DMS 273 treated with DMSO at 0.1 percent for 48 hours (cell line): ENCODE results near the gene SUN3.

Experiments used
- DNase-seq: peaks from one replicate; lab custom pipeline; 2025; lab: John Stamatoyannopoulos, UW

Gene SUN3

GRCh38 chr7:47973739-47974138 is 55.2 kb downstream of the SUN3 start:
- DNase-seq: no peak

- DNase-seq: no peak
Measured at GRCh38 chr7:47970761-47971160, 58.1 kb downstream of the SUN3 start.

- DNase-seq: peak; percentile 19
Measured at GRCh38 chr7:47968847-47969774, 59.8 kb downstream of the SUN3 start.

GRCh38 chr7:47967708-47968107 is 61.2 kb downstream of the SUN3 start:
- DNase-seq: no peak

- no peak for DNase-seq
Measured at GRCh38 chr7:47967123-47967522, 61.8 kb downstream of the SUN3 start.

- DNase-seq: no peak
Measured at GRCh38 chr7:47965456-47965855, 63.5 kb downstream of the SUN3 start.

- DNase-seq: no peak
Measured at GRCh38 chr7:47962262-47962661, 66.6 kb downstream of the SUN3 start.

- DNase-seq: no peak
Measured at GRCh38 chr7:47957156-47957555, 71.8 kb downstream of the SUN3 start.

GRCh38 chr7:47956220-47956619 is 72.7 kb downstream of the SUN3 start:
- DNase-seq: no peak

GRCh38 chr7:47954231-47954911 is 74.5 kb downstream of the SUN3 start:
- DNase-seq: no peak

GRCh38 chr7:47953822-47954221 is 75.1 kb downstream of the SUN3 start:
- no peak for DNase-seq

GRCh38 chr7:47952224-47952623 is 76.7 kb downstream of the SUN3 start:
- DNase-seq: no peak

GRCh38 chr7:47951374-47951773 is 77.5 kb downstream of the SUN3 start:
- DNase-seq: no peak

- no peak for DNase-seq
Measured at GRCh38 chr7:47950714-47951113, 78.2 kb downstream of the SUN3 start.

GRCh38 chr7:47949703-47950102 is 79.2 kb downstream of the SUN3 start:
- DNase-seq: no peak

GRCh38 chr7:47948141-47948790 is 80.6 kb downstream of the SUN3 start, which contains the start of gene PKD1L1:
Gene PKD1L1 (minus strand): TSS chr7:47948466. CDS start chr7:47948440, 26 bp downstream.
- DNase-seq: no peak

- no peak for DNase-seq
Measured at GRCh38 chr7:47947355-47947749, 81.6 kb downstream of the SUN3 start.

GRCh38 chr7:47946581-47947354 is 82.1 kb downstream of the SUN3 start:
- DNase-seq: no peak

- no peak for DNase-seq
Measured at GRCh38 chr7:47945261-47946015, 83.5 kb downstream of the SUN3 start.

- no peak for DNase-seq
Measured at GRCh38 chr7:47944536-47945260, 84.2 kb downstream of the SUN3 start.
